GM12892 (cell line): Measurements from ENCODE around the gene LMF1.

Source experiments
- POLR2A ChIP-seq: IDR thresholded peaks from 2 replicates; pipeline ENCODE4 v1.6.1; 2011; ENCODE audit warnings: low read depth, low read length, control low read depth
- POLR2AphosphoS5 ChIP-seq: IDR thresholded peaks from 2 replicates; pipeline ENCODE4 v1.6.1; 2011; ENCODE audit warnings: low read depth, low read length, control low read depth

DNA sequence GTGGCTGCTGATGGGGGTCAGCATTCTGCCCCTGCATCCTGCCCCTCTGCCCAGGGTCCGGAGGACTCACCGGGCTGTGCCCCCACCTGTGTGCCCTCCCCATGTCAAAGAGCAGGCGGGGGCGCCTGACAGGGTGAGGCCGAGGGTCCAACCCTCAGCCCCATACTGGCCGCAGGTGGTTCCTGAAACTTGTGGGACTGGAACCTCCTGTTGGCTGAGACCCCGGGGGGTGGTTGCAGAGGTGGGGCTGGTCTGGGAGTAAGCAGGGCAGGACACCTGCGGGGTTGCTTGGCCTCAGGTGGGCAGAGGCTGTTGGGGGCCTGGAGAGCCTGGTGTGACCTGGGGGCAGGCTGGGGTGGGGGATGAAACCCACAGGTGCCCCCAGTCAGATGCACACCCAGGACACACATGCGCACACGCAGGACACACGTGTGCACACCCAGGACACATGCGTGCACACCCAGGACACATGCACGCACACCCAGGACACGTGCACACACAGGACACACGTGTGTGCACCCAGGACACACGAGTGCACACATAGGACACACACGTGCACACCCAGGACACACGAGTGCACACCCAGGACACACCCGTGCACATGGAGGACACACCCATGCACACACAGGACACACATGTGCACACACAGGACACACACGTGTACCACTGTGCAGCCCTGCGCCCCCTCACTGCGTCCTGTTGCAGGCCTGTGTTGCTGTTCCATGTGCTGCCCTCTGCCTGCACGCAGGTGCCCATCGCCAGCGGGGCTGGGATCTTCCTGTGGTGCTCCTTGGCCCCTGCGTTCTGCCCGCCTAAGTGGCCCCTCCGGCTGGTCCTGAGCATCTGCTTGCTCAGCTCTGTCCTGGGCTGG is 42.2 kb upstream of the LMF1 start:
- TF ChIP-seq POLR2A (no peak), POLR2AphosphoS5 (no peak)
